ENCODE results near the gene DYTN. TPM values are rescaled to one million over a fixed set of nuclear protein-coding genes. Genes with fewer than 3 reads are reported as not detected.
A peak's percentile ranks its signal among the peaks of the same experiment; 100 is the strongest.

The DYTN gene
- total RNA-seq, 2 donors from 2014 or later, result not detected

DNA sequence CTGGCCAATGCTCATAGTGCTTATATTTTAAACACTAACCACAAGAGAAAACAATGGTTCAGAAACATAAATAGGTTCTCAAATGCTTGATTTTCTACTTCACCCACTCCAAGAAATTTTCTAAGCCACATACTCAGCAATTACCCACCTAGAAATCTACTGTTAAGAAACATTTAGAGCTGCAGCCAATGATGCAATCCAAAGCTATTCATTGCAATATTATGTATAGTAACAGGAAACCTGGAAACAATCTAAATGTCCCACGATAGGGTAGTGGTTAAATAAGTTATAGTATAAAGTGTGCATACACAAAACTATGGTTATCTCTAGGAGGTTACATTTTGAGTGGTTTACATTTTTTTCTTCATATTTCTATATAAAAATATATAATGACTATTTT, 70.2 kb downstream of the DYTN start:
- DNase-seq, result no peak
- H3K36me3 ChIP-seq, result no peaks in the 10 kb centered on the region
- no peak overlapping the region for H3K27ac ChIP-seq
- H3K27me3 ChIP-seq, result peaks cover 2% of the 10 kb centered on the region
- TF ChIP-seq CTCF (IDR thresholded peaks at IDR 0.05), result no peak
- intact Hi-C loops (cut with DNase I), result no loop called here
- H3K4me1 ChIP-seq, result no peaks in the 10 kb centered on the region
- no peak overlapping the region for H3K4me3 ChIP-seq
- no peak overlapping the region for H3K9ac ChIP-seq (ENCODE audit: low read depth in 2 of 2, low read length in 2 of 2)
- H3K9me3 ChIP-seq, result no peaks in the 10 kb centered on the region

- Histone ChIP-seq H3K27ac (no peak within 1 kb of the TSS), H3K9ac (ENCODE audit: low read depth in 2 of 2, low read length in 2 of 2) (no peak within 1 kb of the TSS), H3K4me3 (no peak within 1 kb of the TSS), H3K27me3 (peaks cover 7% of the 10 kb centered on the region), H3K4me1 (no peaks in the 10 kb centered on the region), H3K9me3 (no peaks in the 10 kb centered on the region), H3K36me3 (no peaks in the 10 kb centered on the region)
- intact Hi-C loops (cut with DNase I), result no loop called here
- TF ChIP-seq CTCF (IDR thresholded peaks at IDR 0.05), result no peak
- DNase-seq, result peak; percentile 21
These were observed 75.8 kb downstream of the DYTN start, which contains the start of gene FAM237A for GRCh38 chr2:206642075-206643025. TSS of gene FAM237A (plus strand) at chr2:206642487. CDS start at chr2:206644237, 1,750 bp downstream.

DNA sequence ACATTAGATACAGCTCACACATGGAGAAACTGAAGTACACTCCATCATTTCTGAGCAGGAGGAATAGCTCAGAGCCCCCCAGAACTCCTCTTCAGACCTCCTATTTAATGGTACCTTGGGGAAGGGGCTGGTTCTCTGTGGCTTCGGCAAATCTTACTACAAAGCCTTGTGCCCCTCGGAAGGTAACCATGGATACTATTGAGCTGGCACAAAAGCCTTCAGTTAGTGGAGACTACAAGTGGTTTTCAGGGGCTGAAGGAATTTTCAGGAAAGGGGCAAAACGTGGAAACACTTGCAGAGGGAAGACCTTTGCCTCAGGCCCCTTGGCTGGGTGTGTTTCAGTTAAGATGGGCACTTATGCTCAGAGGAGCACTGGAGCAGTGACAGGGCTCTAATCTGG, 77.0 kb downstream of the DYTN start:
- DNase-seq, result no peak
- Histone ChIP-seq H3K4me3 (no peak overlapping the region), H3K9ac (ENCODE audit: low read depth in 2 of 2, low read length in 2 of 2) (no peak overlapping the region), H3K27ac (no peak overlapping the region), H3K9me3 (no peaks in the 10 kb centered on the region), H3K4me1 (no peaks in the 10 kb centered on the region), H3K36me3 (no peaks in the 10 kb centered on the region), H3K27me3 (peaks cover 7% of the 10 kb centered on the region)
- TF ChIP-seq CTCF (IDR thresholded peaks at IDR 0.05), result no peak
- intact Hi-C loops (cut with DNase I), result no loop called here

- intact Hi-C loops (cut with DNase I), result no loop called here
- no peaks in the 10 kb centered on the region for H3K36me3 ChIP-seq
- H3K9ac ChIP-seq (ENCODE audit: low read depth in 2 of 2, low read length in 2 of 2), result no peak overlapping the region
- peaks cover 7% of the 10 kb centered on the region for H3K27me3 ChIP-seq
- no peaks in the 10 kb centered on the region for H3K9me3 ChIP-seq
- no peak for DNase-seq
- TF ChIP-seq CTCF (IDR thresholded peaks at IDR 0.05), result no peak
- H3K4me1 ChIP-seq, result no peaks in the 10 kb centered on the region
- no peak overlapping the region for H3K4me3 ChIP-seq
- no peak overlapping the region for H3K27ac ChIP-seq
These were observed 78.6 kb downstream of the DYTN start for GRCh38 chr2:206639636-206640035.

- Histone ChIP-seq H3K36me3 (no peaks in the 10 kb centered on the region), H3K9ac (ENCODE audit: low read depth in 2 of 2, low read length in 2 of 2) (no peak overlapping the region), H3K27ac (no peak overlapping the region), H3K4me1 (no peaks in the 10 kb centered on the region), H3K4me3 (no peak overlapping the region), H3K27me3 (no peaks in the 10 kb centered on the region), H3K9me3 (no peaks in the 10 kb centered on the region)
- no peak for DNase-seq
- intact Hi-C loops (cut with DNase I), result no loop called here
- TF ChIP-seq CTCF (IDR thresholded peaks at IDR 0.05), result no peak
These were observed 83.2 kb downstream of the DYTN start for GRCh38 chr2:206635015-206635414.
